DND-41 (cell line): ENCODE measurements around the gene SLC22A16.

ENCODE experiments used
- ATAC-seq: fragments of 200-7000 bp; cut with Tn5 transposase; 3 replicates; pipeline ENCODE4 v1.9.1; 2021; ENCODE audit warnings: low read depth; ENCODE audit not compliant: insufficient read depth
- DNase-seq: peaks from one replicate; pipeline ENCODE4 v3.0.0-alpha.2; 2020
- H2AFZ ChIP-seq: 2 replicates; pipeline ENCODE4 v1.6.0; 2012; ENCODE audit warnings: low read depth, low read length
- H3K27ac ChIP-seq: 2 replicates; pipeline ENCODE4 v1.5.1; 2012; ENCODE audit warnings: low read length, inconsistent platforms
- H3K27me3 ChIP-seq: fragments of 200-600 bp; sonication (generic); 2 replicates; pipeline ENCODE4 v1.6.0; 2012; ENCODE audit warnings: low read length, mild to moderate bottlenecking, inconsistent platforms; ENCODE audit not compliant: insufficient read depth, poor library complexity
- H3K36me3 ChIP-seq: 2 replicates; pipeline ENCODE4 v1.5.1; 2012; ENCODE audit warnings: low read length, inconsistent platforms; ENCODE audit not compliant: insufficient read depth
- H3K4me1 ChIP-seq: 2 replicates; pipeline ENCODE4 v1.5.1; 2012; ENCODE audit warnings: mild to moderate bottlenecking, low read length; ENCODE audit not compliant: insufficient read depth
- H3K4me2 ChIP-seq: 2 replicates; pipeline ENCODE4 v1.6.0; 2012; ENCODE audit warnings: mild to moderate bottlenecking, moderate library complexity, low read length, inconsistent platforms; ENCODE audit not compliant: insufficient read depth
- H3K4me3 ChIP-seq, 2 experiments: fragments of 200-600 bp in 1 of 2; shearing (Covaris generic) in 1 of 2; 2 replicates each; pipeline ENCODE4 v1.5.1; 2012 to 2016; ENCODE audit warnings: inconsistent platforms in 2 of 2, low read length in 2 of 2, mild to moderate bottlenecking in 2 of 2, low read depth in 1 of 2, moderate library complexity in 1 of 2
- H3K79me2 ChIP-seq: 2 replicates; pipeline ENCODE4 v1.6.0; 2012; ENCODE audit warnings: low read length, inconsistent platforms; ENCODE audit not compliant: insufficient read depth
- H3K9ac ChIP-seq: 2 replicates; pipeline ENCODE4 v1.6.0; 2012; ENCODE audit warnings: low read depth, mild to moderate bottlenecking, inconsistent platforms, low read length, moderate library complexity
- H3K9me3 ChIP-seq: 2 replicates; pipeline ENCODE4 v1.5.1; 2012; ENCODE audit warnings: low read length, moderate library complexity, mild to moderate bottlenecking, inconsistent platforms; ENCODE audit not compliant: insufficient read depth, severe bottlenecking
- H4K20me1 ChIP-seq: 2 replicates; pipeline ENCODE4 v1.6.0; 2012; ENCODE audit warnings: low read length; ENCODE audit not compliant: insufficient read depth
- CTCF ChIP-seq: IDR thresholded peaks from 2 replicates; pipeline ENCODE4 v1.5.1; 2012; ENCODE audit warnings: borderline replicate concordance, low read length, moderate library complexity, mild to moderate bottlenecking; ENCODE audit not compliant: poor library complexity, severe bottlenecking; ENCODE audit errors: extremely low read depth
- EZH2 ChIP-seq: IDR thresholded peaks from 3 replicates; pipeline ENCODE4 v1.6.1; 2012; ENCODE audit warnings: borderline replicate concordance, low read depth, mild to moderate bottlenecking, moderate library complexity, low read length, inconsistent platforms; ENCODE audit not compliant: severe bottlenecking

SLC22A16 gene

GRCh38 chr6:110439356-110439755 lies 37.1 kb downstream of the SLC22A16 start:
- H3K27me3 ChIP-seq = no peaks in the 10 kb centered on the region

GRCh38 chr6:110434961-110435602 lies 41.3 kb downstream of the SLC22A16 start:
- Histone ChIP-seq H3K9me3 (no peaks in the 10 kb centered on the region), H3K4me2 (no peak overlapping the region), H3K4me1 (no peaks in the 10 kb centered on the region), H3K79me2 (no peaks in the 10 kb centered on the region), H2AFZ (no peak overlapping the region), H4K20me1 (no peaks in the 10 kb centered on the region), H3K27me3 (no peaks in the 10 kb centered on the region), H3K4me3 (no peak overlapping the region), H3K36me3 (no peaks in the 10 kb centered on the region), H3K27ac (no peak overlapping the region), H3K9ac (no peak overlapping the region)
- ATAC-seq (no peak), DNase-seq (no peak)
- TF ChIP-seq CTCF (no peak), EZH2 (no peak)

More at GRCh38 chr6:110439356-110439755, 37.1 kb downstream of the SLC22A16 start:
- H3K4me3 ChIP-seq = no peak overlapping the region
- no peaks in the 10 kb centered on the region for H3K79me2 ChIP-seq
- no peaks in the 10 kb centered on the region for H3K36me3 ChIP-seq
- TF ChIP-seq EZH2 (no peak), CTCF (no peak)
- H3K4me1 ChIP-seq = no peaks in the 10 kb centered on the region
- H3K9ac ChIP-seq = no peak overlapping the region
- no peak overlapping the region for H3K4me2 ChIP-seq
- no peak for DNase-seq
- no peaks in the 10 kb centered on the region for H4K20me1 ChIP-seq
- H2AFZ ChIP-seq = no peak overlapping the region
- no peaks in the 10 kb centered on the region for H3K9me3 ChIP-seq
- H3K27ac ChIP-seq = no peak overlapping the region
- ATAC-seq = no peak

DNA sequence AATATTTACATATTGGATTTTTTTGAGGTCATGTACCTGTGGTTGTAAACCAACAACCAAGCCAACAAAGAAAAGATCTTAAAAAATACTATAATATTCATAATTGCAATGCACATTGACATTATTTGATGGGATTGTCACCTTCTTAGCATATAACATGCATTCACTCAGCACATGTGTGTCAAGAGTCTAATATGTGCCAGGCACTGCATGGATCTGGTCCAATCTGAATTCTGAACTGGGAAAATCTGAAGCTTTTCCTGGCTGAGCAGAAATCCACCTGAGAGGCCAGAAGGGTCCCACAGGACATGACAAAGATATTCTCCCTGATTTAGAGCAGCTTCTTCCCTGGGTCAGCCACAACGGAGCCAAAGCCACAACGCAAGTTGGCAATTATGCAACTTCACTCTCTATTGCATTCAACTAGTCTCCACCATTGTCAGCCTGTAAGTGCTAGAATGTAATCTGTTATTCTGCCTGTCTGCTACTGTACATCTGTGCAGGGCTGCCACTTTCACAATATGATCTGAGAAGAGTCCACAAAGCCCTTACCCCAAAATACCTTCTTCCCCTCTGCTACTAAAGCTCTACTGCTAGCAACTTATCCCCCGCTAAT lies 44.0 kb downstream of the SLC22A16 start:
- no peak for DNase-seq
- H3K4me1 ChIP-seq = no peaks in the 10 kb centered on the region
- H3K27ac ChIP-seq = no peak overlapping the region

DNA sequence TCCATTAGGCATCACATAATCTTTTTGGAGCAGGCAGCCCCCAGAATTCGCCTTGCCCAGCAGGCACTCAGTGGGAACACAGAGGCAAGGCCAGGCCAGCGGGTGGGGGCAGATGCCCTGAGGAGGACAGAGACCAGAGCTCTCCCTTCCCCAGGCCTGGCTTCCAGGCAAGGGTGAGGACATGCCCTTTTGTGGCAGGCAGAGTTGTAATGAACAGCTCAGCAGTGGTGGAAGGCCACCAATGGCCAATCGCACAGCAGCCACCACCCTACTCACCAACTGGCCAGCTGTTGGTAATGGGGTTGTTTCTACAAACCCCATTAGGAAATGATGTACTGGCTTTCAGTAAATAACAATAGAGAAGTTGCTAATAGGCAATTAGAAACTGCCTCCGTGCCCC lies 45.7 kb downstream of the SLC22A16 start:
- TF ChIP-seq CTCF (no peak), EZH2 (no peak)
- Histone ChIP-seq H4K20me1 (no peaks in the 10 kb centered on the region), H3K36me3 (no peaks in the 10 kb centered on the region), H2AFZ (no peak overlapping the region), H3K27ac (no peak overlapping the region), H3K9me3 (no peaks in the 10 kb centered on the region), H3K9ac (no peak overlapping the region), H3K4me1 (no peaks in the 10 kb centered on the region), H3K4me3 (no peak overlapping the region), H3K4me2 (no peak overlapping the region), H3K79me2 (no peaks in the 10 kb centered on the region), H3K27me3 (no peaks in the 10 kb centered on the region)
- DNase-seq (no peak), ATAC-seq (no peak)

More for the DNA sequence above, 44.0 kb downstream of the SLC22A16 start:
- H3K9ac ChIP-seq = no peak overlapping the region
- H3K4me3 ChIP-seq = no peak overlapping the region
- no peaks in the 10 kb centered on the region for H3K27me3 ChIP-seq
- no peak for ATAC-seq
- no peak for TF ChIP-seq EZH2
- no peaks in the 10 kb centered on the region for H3K9me3 ChIP-seq
- no peaks in the 10 kb centered on the region for H3K79me2 ChIP-seq
- H4K20me1 ChIP-seq = no peaks in the 10 kb centered on the region
- H3K36me3 ChIP-seq = no peaks in the 10 kb centered on the region
- H3K4me2 ChIP-seq = no peak overlapping the region
- no peak overlapping the region for H2AFZ ChIP-seq
